BLaER1 treated with 17β-estradiol and CSF1 and Interleukin-3, amounts not matched to agents 10 nM and 100 nM (cell line): ENCODE measurements around the gene PTPRK.

Experiments
- H3K27ac ChIP-seq, 11 experiments: shearing (Covaris generic); formaldehyde crosslinking; 2 replicates each; pipeline ENCODE4 v1.8.1; 2022
- H3K27me3 ChIP-seq, 11 experiments: shearing (Covaris generic); formaldehyde crosslinking; 2 replicates each; pipeline ENCODE4 v1.8.1; 2022
- H3K36me3 ChIP-seq, 11 experiments: shearing (Covaris generic); formaldehyde crosslinking; 2 replicates each; pipeline ENCODE4 v1.8.1; 2022
- H3K4me1 ChIP-seq, 10 experiments: shearing (Covaris generic); formaldehyde crosslinking; 2 replicates each; pipeline ENCODE4 v1.8.1; 2022
- H3K4me2 ChIP-seq, 11 experiments: shearing (Covaris generic); formaldehyde crosslinking; 2 replicates each; pipeline ENCODE4 v1.8.1; 2022
- H3K4me3 ChIP-seq, 10 experiments: shearing (Covaris generic); formaldehyde crosslinking; 2 replicates each; pipeline ENCODE4 v1.8.1; 2022
- H3K9ac ChIP-seq, 11 experiments: shearing (Covaris generic); formaldehyde crosslinking; 2 replicates each; pipeline ENCODE4 v1.8.1; 2022
- H3K9me3 ChIP-seq, 11 experiments: shearing (Covaris generic); formaldehyde crosslinking; replicated peaks in 1 of 11; 2 replicates each; pipeline ENCODE4 v1.8.1; 2022
- H4K20me1 ChIP-seq, 11 experiments: shearing (Covaris generic); formaldehyde crosslinking; 2 replicates each; pipeline ENCODE4 v1.8.1; 2022
- Cebpa-rat ChIP-seq, 11 experiments: shearing (Covaris generic); IDR thresholded peaks; 2 replicates each; pipeline ENCODE4 v1.8.1; 2022

The PTPRK gene

GRCh38 chr6:128179876-128180438 lies 340.4 kb downstream of the PTPRK start:
- no peak overlapping the region for H3K4me2 ChIP-seq
- no peak overlapping the region for H3K27ac ChIP-seq
- H4K20me1 ChIP-seq, result no peaks in the 10 kb centered on the region
- no peak overlapping the region for H3K9ac ChIP-seq
- H3K36me3 ChIP-seq, result peaks cover 0 to 10% (median 0%) of the 10 kb centered on the region in 11 experiments; a peak in 4 of 22 replicates
- no peaks in the 10 kb centered on the region for H3K4me1 ChIP-seq
- no peak overlapping the region for H3K4me3 ChIP-seq
- no peaks in the 10 kb centered on the region for H3K9me3 ChIP-seq
- TF ChIP-seq Cebpa-rat (IDR thresholded peaks at IDR 0.05), result no peak
- H3K27me3 ChIP-seq, result no peaks in the 10 kb centered on the region

DNA sequence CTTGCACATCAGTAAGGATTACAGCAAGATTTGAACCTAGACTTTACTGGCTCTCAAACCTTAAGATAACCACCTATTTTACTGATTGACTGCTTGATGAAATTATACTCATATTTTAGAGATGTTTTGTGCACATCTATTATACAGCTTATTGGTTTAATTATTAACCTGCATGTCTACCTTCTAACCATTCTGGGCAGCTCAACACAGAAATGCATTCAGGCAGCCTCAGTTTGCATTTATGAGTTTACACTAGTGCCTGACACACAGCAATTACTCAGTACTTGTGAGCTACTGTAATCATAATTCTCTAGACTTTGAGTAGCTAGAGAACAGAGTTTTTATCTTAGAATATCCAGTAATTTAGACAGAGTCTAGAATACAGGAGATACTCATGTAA lies 345.7 kb downstream of the PTPRK start:
- H3K36me3 ChIP-seq, result no peaks in the 10 kb centered on the region
- no peaks in the 10 kb centered on the region for H3K4me1 ChIP-seq
- no peak overlapping the region for H3K4me3 ChIP-seq
- H3K27me3 ChIP-seq, result no peaks in the 10 kb centered on the region
- no peak overlapping the region for H3K27ac ChIP-seq
- H4K20me1 ChIP-seq, result no peaks in the 10 kb centered on the region
- H3K9me3 ChIP-seq, result no peaks in the 10 kb centered on the region
- no peak for TF ChIP-seq Cebpa-rat (IDR thresholded peaks at IDR 0.05)
- no peak overlapping the region for H3K9ac ChIP-seq
- H3K4me2 ChIP-seq, result no peak overlapping the region

DNA sequence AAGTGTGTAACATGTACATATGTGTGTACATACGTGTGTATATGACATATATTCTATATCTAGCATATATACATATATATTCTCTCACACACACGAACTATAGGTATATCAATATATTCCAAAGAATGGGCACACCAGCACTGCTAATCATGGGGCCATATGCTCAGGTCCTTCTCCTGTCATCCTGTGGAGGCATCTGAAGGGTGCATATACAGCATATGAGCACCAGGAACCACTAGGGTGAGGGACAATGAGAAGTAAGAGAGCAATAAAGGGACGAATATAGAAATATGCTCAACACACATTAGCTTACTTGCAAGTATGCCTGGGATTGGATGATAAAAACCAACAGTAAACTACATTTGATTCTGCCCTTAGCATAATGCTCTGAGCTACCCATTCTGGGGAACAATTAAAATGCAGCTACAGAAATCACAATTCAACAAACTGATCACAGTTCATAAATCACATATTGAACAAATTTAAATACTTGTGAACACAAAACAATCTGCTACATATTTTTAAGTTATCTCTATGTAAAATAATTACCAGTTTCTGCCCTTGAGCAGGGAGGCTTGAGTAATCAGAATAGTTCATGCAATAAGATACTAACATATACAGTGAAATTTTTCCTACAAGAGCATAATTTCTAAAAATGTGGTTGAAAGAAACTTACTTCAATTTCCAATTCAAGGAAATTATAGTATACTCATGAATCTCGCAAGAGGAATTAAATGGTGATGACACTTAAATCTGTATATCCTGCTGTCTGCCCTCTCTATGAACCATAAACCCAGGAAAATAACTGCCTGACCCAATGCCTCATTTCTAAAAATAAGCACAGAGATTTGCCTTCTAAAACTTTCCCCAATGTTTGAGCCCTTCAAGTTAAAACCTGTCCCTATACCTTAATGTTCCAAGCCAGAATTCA lies 347.4 kb downstream of the PTPRK start:
- H3K27me3 ChIP-seq, result no peaks in the 10 kb centered on the region
- H3K4me3 ChIP-seq, result no peak overlapping the region
- H3K4me2 ChIP-seq, result no peak overlapping the region
- H4K20me1 ChIP-seq, result no peaks in the 10 kb centered on the region
- H3K9me3 ChIP-seq, result no peaks in the 10 kb centered on the region
- no peak overlapping the region for H3K9ac ChIP-seq
- no peak overlapping the region for H3K27ac ChIP-seq
- H3K36me3 ChIP-seq, result no peaks in the 10 kb centered on the region
- H3K4me1 ChIP-seq, result no peaks in the 10 kb centered on the region
- TF ChIP-seq Cebpa-rat (IDR thresholded peaks at IDR 0.05), result no peak

- TF ChIP-seq Cebpa-rat (IDR thresholded peaks at IDR 0.05), result no peak
- Histone ChIP-seq H3K36me3 (no peaks in the 10 kb centered on the region), H3K4me3 (no peak overlapping the region), H4K20me1 (no peaks in the 10 kb centered on the region), H3K9me3 (no peaks in the 10 kb centered on the region), H3K27me3 (no peaks in the 10 kb centered on the region), H3K9ac (no peak overlapping the region), H3K4me1 (no peaks in the 10 kb centered on the region), H3K4me2 (no peak overlapping the region), H3K27ac (no peak overlapping the region)
Measured at GRCh38 chr6:128172081-128172480, 348.3 kb downstream of the PTPRK start.

DNA sequence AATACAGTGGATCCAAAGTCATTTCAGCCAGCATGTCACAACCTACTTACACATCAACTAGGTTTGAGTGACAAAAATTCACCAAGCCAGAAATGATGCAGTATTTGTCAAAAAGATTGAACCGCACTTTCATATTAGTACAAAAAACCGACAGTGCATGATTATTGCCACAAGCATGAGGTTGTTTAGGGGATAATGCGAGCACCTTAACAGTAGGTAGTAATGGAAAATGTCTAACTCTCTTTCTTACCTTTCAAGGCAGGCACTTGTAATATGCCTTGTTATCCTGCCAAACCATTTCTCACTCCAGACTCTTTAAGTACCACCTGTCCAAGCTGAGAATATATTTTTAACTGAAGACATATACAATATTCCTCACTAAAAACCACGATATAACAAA lies 349.2 kb downstream of the PTPRK start:
- Histone ChIP-seq H3K4me3 (no peak overlapping the region), H4K20me1 (no peaks in the 10 kb centered on the region), H3K4me1 (no peaks in the 10 kb centered on the region), H3K9me3 (no peaks in the 10 kb centered on the region), H3K4me2 (no peak overlapping the region), H3K9ac (no peak overlapping the region), H3K27ac (no peak overlapping the region), H3K36me3 (no peaks in the 10 kb centered on the region), H3K27me3 (no peaks in the 10 kb centered on the region)
- TF ChIP-seq Cebpa-rat (IDR thresholded peaks at IDR 0.05), result no peak

GRCh38 chr6:128168244-128168643 lies 352.2 kb downstream of the PTPRK start:
- no peak for TF ChIP-seq Cebpa-rat (IDR thresholded peaks at IDR 0.05)
- Histone ChIP-seq H3K27me3 (no peaks in the 10 kb centered on the region), H3K4me3 (no peak overlapping the region), H3K27ac (no peak overlapping the region), H3K36me3 (no peaks in the 10 kb centered on the region), H3K9me3 (no peaks in the 10 kb centered on the region), H4K20me1 (no peaks in the 10 kb centered on the region), H3K9ac (no peak overlapping the region), H3K4me2 (no peak overlapping the region), H3K4me1 (no peaks in the 10 kb centered on the region)

- Histone ChIP-seq H3K9me3 (no peaks in the 10 kb centered on the region), H3K27me3 (no peaks in the 10 kb centered on the region), H3K27ac (no peak overlapping the region), H3K4me1 (no peaks in the 10 kb centered on the region), H3K4me3 (no peak overlapping the region), H4K20me1 (no peaks in the 10 kb centered on the region), H3K36me3 (no peaks in the 10 kb centered on the region), H3K4me2 (no peak overlapping the region), H3K9ac (no peak overlapping the region)
- TF ChIP-seq Cebpa-rat (IDR thresholded peaks at IDR 0.05), result no peak
Measured at GRCh38 chr6:128167552-128167951, 352.8 kb downstream of the PTPRK start.

DNA sequence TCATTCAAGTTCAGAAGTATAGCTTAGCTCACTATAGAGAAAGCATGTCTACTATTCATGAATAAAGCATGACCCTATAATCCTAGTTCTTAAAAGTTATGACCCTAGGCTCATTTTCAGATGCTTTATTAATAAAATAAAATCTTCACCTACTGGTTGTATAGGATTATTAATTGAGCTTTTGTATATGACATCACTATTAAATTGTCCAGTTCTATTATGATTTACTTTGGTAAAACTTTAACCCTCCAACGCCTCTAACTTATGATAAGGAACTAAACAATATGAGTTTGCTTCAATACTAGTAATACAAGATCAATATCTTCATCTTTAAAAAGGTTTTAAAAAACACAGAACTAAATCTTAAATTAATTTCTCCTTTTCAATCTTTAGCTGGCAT lies 356.1 kb downstream of the PTPRK start:
- H3K4me2 ChIP-seq, result no peak overlapping the region
- no peak for TF ChIP-seq Cebpa-rat (IDR thresholded peaks at IDR 0.05)
- H3K4me3 ChIP-seq, result no peak overlapping the region
- no peaks in the 10 kb centered on the region for H4K20me1 ChIP-seq
- no peak overlapping the region for H3K9ac ChIP-seq
- H3K4me1 ChIP-seq, result peaks cover 0 to 2% (median 0%) of the 10 kb centered on the region in 10 experiments; a peak in 4 of 20 replicates
- H3K36me3 ChIP-seq, result no peaks in the 10 kb centered on the region
- no peaks in the 10 kb centered on the region for H3K27me3 ChIP-seq
- H3K27ac ChIP-seq, result no peak overlapping the region
- no peaks in the 10 kb centered on the region for H3K9me3 ChIP-seq

- no peaks in the 10 kb centered on the region for H3K9me3 ChIP-seq
- no peaks in the 10 kb centered on the region for H4K20me1 ChIP-seq
- peaks cover 0 to 14% (median 8%) of the 10 kb centered on the region in 10 experiments; a peak in 13 of 20 replicates for H3K4me1 ChIP-seq
- no peaks in the 10 kb centered on the region for H3K36me3 ChIP-seq
- H3K27me3 ChIP-seq, result no peaks in the 10 kb centered on the region
- H3K4me3 ChIP-seq, result no peak overlapping the region
- no peak overlapping the region for H3K9ac ChIP-seq
- no peak overlapping the region for H3K4me2 ChIP-seq
- H3K27ac ChIP-seq, result no peak overlapping the region
- TF ChIP-seq Cebpa-rat (IDR thresholded peaks at IDR 0.05), result no peak
Measured at GRCh38 chr6:128162423-128162822, 358.0 kb downstream of the PTPRK start.

GRCh38 chr6:128161839-128162238 lies 358.6 kb downstream of the PTPRK start:
- Histone ChIP-seq H3K9ac (no peak overlapping the region), H3K4me1 (peaks cover 0 to 14% (median 8%) of the 10 kb centered on the region in 10 experiments; a peak in 13 of 20 replicates), H3K27ac (no peak overlapping the region), H3K9me3 (no peaks in the 10 kb centered on the region), H3K27me3 (no peaks in the 10 kb centered on the region), H4K20me1 (no peaks in the 10 kb centered on the region), H3K4me2 (no peak overlapping the region), H3K4me3 (no peak overlapping the region), H3K36me3 (no peaks in the 10 kb centered on the region)
- no peak for TF ChIP-seq Cebpa-rat (IDR thresholded peaks at IDR 0.05)
